ENCODE measurements around the gene ZBTB8OS. TPM values are rescaled to one million over a fixed set of nuclear protein-coding genes. Genes with fewer than 3 reads are reported as not detected.

ZBTB8OS gene
- total and polyA plus RNA-seq, 9 of the 15 experiments (the other 6 are each of a cell fraction or from before 2014, with no cell fraction given), result 54.8 to 230 (median 107) TPM

DNA sequence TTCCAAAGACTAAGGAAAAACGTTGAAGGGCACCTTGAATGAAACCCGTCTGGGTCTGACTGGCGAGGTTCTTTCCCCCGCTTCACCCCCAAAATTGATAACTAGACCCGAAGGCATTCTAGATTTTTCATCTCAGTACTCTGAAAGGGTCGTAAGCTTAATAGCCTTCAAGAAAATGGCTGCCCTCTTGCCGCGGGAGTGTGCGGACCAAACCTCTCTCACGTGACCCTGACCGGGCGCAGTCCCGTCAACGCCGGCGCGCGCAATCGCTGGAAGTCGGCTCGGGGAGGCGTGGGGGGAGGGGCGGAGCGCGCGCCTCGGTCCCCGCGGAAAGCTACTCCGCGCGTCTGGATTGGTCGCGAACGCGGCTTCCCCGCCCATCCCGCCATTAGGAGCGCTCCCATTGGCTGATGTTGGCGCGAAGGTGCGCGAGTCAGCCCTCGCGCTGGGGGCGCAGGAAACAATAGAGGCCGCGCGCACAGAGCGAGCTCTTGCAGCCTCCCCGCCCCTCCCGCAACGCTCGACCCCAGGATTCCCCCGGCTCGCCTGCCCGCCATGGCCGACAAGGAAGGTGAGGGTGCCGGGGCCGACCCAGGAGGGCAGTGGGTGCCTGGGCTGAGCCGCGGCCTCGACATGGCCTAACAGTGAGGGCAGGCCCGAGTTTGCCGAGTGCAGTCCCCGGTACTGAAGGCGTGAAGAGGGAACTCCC is 556 bp upstream of the ZBTB8OS start, which contains the start of gene RBBP4 (continued):
- TF ChIP-seq, protein P1, sequence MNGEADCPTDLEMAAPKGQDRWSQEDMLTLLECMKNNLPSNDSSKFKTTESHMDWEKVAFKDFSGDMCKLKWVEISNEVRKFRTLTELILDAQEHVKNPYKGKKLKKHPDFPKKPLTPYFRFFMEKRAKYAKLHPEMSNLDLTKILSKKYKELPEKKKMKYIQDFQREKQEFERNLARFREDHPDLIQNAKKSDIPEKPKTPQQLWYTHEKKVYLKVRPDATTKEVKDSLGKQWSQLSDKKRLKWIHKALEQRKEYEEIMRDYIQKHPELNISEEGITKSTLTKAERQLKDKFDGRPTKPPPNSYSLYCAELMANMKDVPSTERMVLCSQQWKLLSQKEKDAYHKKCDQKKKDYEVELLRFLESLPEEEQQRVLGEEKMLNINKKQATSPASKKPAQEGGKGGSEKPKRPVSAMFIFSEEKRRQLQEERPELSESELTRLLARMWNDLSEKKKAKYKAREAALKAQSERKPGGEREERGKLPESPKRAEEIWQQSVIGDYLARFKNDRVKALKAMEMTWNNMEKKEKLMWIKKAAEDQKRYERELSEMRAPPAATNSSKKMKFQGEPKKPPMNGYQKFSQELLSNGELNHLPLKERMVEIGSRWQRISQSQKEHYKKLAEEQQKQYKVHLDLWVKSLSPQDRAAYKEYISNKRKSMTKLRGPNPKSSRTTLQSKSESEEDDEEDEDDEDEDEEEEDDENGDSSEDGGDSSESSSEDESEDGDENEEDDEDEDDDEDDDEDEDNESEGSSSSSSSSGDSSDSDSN (IDR thresholded peaks at IDR 0.05; ENCODE audit: borderline replicate concordance in 1 of 2, low read depth in 2 of 2, low read length in 2 of 2), result peak in 1 of 2 experiments; percentile 23; a peak in 2 of 4 replicates
- TF ChIP-seq SRF (CRISPR knock-in tag; IDR thresholded peaks at IDR 0.05) (peak; percentile 52 to 83; a peak in 3 of 4 replicates), TEAD1 (CRISPR knock-in tag; IDR thresholded peaks at IDR 0.05) (peak; percentile 78 to 99), CBFA2T2 (conservative IDR thresholded peaks at IDR 0.05) (peak; percentile 60), RBM22 (IDR thresholded peaks at IDR 0.05; ENCODE audit: low read depth, low read length, poor library complexity, severe bottlenecking) (peak; percentile 34), TBL1XR1 (IDR thresholded peaks at IDR 0.05; ENCODE audit: low read length in 2 of 2) (no peak), SRSF7 (optimal IDR thresholded peaks at IDR 0.05; ENCODE audit: low read depth, low read length) (no peak), ZC3H11A (IDR thresholded peaks at IDR 0.05; ENCODE audit: low read depth, low read length) (no peak), TAF1 (IDR thresholded peaks at IDR 0.05; ENCODE audit: control insufficient read depth, extremely low read depth, insufficient read depth, low read length, severe bottlenecking) (peak; percentile 72), DPF2 (IDR thresholded peaks at IDR 0.05) (0 out of 2 replicates have a peak, but pooled peaks have one; percentile 81), ZFP36 (IDR thresholded peaks at IDR 0.05; ENCODE audit: low read depth, low read length, partially characterized antibody) (no peak), U2AF2 (optimal IDR thresholded peaks at IDR 0.05; ENCODE audit: low read depth, low read length) (no peak), ZNF589 (CRISPR knock-in tag; IDR thresholded peaks at IDR 0.05; ENCODE audit: low read depth) (peak; percentile 100)
- TF ChIP-seq, protein P2, sequence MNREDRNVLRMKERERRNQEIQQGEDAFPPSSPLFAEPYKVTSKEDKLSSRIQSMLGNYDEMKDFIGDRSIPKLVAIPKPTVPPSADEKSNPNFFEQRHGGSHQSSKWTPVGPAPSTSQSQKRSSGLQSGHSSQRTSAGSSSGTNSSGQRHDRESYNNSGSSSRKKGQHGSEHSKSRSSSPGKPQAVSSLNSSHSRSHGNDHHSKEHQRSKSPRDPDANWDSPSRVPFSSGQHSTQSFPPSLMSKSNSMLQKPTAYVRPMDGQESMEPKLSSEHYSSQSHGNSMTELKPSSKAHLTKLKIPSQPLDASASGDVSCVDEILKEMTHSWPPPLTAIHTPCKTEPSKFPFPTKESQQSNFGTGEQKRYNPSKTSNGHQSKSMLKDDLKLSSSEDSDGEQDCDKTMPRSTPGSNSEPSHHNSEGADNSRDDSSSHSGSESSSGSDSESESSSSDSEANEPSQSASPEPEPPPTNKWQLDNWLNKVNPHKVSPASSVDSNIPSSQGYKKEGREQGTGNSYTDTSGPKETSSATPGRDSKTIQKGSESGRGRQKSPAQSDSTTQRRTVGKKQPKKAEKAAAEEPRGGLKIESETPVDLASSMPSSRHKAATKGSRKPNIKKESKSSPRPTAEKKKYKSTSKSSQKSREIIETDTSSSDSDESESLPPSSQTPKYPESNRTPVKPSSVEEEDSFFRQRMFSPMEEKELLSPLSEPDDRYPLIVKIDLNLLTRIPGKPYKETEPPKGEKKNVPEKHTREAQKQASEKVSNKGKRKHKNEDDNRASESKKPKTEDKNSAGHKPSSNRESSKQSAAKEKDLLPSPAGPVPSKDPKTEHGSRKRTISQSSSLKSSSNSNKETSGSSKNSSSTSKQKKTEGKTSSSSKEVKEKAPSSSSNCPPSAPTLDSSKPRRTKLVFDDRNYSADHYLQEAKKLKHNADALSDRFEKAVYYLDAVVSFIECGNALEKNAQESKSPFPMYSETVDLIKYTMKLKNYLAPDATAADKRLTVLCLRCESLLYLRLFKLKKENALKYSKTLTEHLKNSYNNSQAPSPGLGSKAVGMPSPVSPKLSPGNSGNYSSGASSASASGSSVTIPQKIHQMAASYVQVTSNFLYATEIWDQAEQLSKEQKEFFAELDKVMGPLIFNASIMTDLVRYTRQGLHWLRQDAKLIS (CRISPR knock-in tag; IDR thresholded peaks at IDR 0.05), result peak; percentile 96
- TF ChIP-seq, protein P3, sequence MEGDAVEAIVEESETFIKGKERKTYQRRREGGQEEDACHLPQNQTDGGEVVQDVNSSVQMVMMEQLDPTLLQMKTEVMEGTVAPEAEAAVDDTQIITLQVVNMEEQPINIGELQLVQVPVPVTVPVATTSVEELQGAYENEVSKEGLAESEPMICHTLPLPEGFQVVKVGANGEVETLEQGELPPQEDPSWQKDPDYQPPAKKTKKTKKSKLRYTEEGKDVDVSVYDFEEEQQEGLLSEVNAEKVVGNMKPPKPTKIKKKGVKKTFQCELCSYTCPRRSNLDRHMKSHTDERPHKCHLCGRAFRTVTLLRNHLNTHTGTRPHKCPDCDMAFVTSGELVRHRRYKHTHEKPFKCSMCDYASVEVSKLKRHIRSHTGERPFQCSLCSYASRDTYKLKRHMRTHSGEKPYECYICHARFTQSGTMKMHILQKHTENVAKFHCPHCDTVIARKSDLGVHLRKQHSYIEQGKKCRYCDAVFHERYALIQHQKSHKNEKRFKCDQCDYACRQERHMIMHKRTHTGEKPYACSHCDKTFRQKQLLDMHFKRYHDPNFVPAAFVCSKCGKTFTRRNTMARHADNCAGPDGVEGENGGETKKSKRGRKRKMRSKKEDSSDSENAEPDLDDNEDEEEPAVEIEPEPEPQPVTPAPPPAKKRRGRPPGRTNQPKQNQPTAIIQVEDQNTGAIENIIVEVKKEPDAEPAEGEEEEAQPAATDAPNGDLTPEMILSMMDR (IDR thresholded peaks at IDR 0.05 in 2 of 3, conservative IDR thresholded peaks at IDR 0.05 in 1 of 3; ENCODE audit: insufficient read depth in 2 of 3, low read depth in 1 of 3, low read length in 3 of 3), result 0 out of 6 replicates have a peak, but pooled peaks of 1 of the 3 experiments have one; percentile 1
- TF ChIP-seq, protein P4, sequence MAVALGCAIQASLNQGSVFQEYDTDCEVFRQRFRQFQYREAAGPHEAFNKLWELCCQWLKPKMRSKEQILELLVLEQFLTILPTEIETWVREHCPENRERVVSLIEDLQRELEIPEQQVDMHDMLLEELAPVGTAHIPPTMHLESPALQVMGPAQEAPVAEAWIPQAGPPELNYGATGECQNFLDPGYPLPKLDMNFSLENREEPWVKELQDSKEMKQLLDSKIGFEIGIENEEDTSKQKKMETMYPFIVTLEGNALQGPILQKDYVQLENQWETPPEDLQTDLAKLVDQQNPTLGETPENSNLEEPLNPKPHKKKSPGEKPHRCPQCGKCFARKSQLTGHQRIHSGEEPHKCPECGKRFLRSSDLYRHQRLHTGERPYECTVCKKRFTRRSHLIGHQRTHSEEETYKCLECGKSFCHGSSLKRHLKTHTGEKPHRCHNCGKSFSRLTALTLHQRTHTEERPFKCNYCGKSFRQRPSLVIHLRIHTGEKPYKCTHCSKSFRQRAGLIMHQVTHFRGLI (CRISPR knock-in tag; IDR thresholded peaks at IDR 0.05), result peak; percentile 97
